Parathyroid adenoma (tissue), 2 donors: ENCODE data around the gene DCTN4.

Experiments
- H2AFZ ChIP-seq: fragments of 300-600 bp; sonication (generic); one replicate; pipeline ENCODE4 v1.7.0; 2017; ENCODE audit warnings: antibody characterized with exemption, mild to moderate bottlenecking
- H3K27ac ChIP-seq: fragments of 300-600 bp; sonication (generic); one replicate; pipeline ENCODE4 v1.7.0; 2017
- H3K27me3 ChIP-seq: fragments of 300-600 bp; sonication (generic); one replicate; pipeline ENCODE4 v1.7.0; 2017; ENCODE audit warnings: low read length; ENCODE audit not compliant: control insufficient read depth, insufficient read depth
- H3K36me3 ChIP-seq: fragments of 300-600 bp; sonication (generic); one replicate; pipeline ENCODE4 v1.7.0; 2017; ENCODE audit warnings: low read length; ENCODE audit not compliant: control insufficient read depth, insufficient read depth
- H3K4me1 ChIP-seq: fragments of 300-600 bp; sonication (generic); one replicate; pipeline ENCODE4 v1.7.0; 2017; ENCODE audit warnings: control low read depth
- H3K4me2 ChIP-seq: fragments of 300-600 bp; sonication (generic); one replicate; pipeline ENCODE4 v1.7.0; 2017; ENCODE audit warnings: low read length
- H3K4me3 ChIP-seq: fragments of 300-600 bp; sonication (generic); one replicate; pipeline ENCODE4 v1.7.0; 2017; ENCODE audit warnings: low read depth, low read length
- H3K79me2 ChIP-seq: fragments of 300-600 bp; sonication (generic); one replicate; pipeline ENCODE4 v1.7.0; 2017; ENCODE audit warnings: control low read depth
- H3K9ac ChIP-seq: fragments of 300-600 bp; sonication (generic); one replicate; pipeline ENCODE4 v1.7.0; 2017; ENCODE audit warnings: mild to moderate bottlenecking
- H3K9me3 ChIP-seq: fragments of 300-600 bp; sonication (generic); one replicate; pipeline ENCODE4 v1.7.0; 2017; ENCODE audit warnings: low read length; ENCODE audit not compliant: control insufficient read depth
- TF ChIP-seq, protein P1 (sequence below): fragments of 300-600 bp; sonication (generic); IDR thresholded peaks from one replicate; pipeline ENCODE4 v1.7.0; 2017; ENCODE audit warnings: antibody characterized with exemption, mild to moderate bottlenecking
- donor health status: primary hyperparathyroidism.

DCTN4 gene

DNA sequence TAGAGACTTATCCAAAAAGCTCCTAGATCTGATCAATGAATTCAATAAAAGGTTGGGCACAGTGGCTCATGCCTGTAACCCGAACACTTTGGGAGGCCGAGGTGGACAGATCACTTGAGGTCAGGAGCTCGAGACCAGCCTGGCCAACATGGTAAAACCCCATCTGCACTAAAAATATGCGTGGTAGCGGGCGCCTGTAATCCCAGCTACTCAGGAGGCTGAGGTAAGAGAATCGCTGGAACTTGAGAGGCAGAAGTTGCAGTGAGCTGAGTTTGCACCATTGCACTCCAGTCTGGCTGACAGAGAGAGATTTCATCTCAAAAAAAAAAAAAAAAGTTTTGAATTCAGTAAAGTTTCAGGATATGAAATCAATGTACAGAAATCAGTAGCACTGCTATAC is 20.0 kb downstream of the DCTN4 start:
- Histone ChIP-seq H3K9ac (no peak overlapping the region), H3K4me3 (no peak overlapping the region), H3K4me1 (no peaks in the 10 kb centered on the region), H3K27ac (no peak overlapping the region), H3K36me3 (no peaks in the 10 kb centered on the region), H2AFZ (no peak overlapping the region), H3K79me2 (peaks cover 43% of the 10 kb centered on the region), H3K27me3 (no peaks in the 10 kb centered on the region), H3K9me3 (no peaks in the 10 kb centered on the region), H3K4me2 (no peak overlapping the region)
- TF ChIP-seq, protein P1, sequence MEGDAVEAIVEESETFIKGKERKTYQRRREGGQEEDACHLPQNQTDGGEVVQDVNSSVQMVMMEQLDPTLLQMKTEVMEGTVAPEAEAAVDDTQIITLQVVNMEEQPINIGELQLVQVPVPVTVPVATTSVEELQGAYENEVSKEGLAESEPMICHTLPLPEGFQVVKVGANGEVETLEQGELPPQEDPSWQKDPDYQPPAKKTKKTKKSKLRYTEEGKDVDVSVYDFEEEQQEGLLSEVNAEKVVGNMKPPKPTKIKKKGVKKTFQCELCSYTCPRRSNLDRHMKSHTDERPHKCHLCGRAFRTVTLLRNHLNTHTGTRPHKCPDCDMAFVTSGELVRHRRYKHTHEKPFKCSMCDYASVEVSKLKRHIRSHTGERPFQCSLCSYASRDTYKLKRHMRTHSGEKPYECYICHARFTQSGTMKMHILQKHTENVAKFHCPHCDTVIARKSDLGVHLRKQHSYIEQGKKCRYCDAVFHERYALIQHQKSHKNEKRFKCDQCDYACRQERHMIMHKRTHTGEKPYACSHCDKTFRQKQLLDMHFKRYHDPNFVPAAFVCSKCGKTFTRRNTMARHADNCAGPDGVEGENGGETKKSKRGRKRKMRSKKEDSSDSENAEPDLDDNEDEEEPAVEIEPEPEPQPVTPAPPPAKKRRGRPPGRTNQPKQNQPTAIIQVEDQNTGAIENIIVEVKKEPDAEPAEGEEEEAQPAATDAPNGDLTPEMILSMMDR, result no peak

DNA sequence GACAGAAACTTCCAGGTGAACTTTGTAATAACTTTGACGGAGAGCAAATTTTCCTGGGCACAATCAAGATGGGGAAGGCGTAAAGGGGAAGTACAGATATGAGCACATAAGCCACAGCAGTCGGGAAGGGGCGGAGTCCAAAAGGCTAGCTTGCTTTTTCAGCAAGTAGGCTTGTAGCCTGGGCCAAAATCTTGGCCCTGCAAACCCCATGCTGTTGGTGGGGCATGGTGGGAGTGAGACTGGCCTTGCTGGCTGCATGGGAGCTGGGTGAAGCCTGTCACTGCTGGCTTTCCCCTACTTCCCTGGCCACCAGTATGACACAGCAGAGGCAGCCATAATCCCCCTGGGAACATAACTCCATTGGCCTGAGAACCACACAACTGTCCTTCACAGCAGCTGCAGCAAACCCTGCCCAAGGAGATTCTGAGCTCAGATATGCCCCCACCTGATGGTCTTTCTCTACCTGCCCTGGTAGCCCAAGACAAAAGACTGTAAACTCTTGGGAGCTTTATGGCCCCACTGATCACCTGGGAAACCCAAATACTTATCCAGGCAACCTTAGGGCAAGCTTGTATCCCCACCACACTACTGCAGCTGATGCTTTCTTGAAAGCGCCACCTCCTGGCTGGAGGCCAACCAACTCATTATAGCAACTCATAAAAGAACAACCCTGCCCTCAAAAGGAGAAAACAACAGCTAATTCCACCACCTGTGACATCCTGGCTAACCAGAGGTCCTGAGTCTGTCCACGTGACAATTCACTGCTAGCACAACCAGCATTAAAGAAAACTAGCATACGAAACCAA is 24.0 kb downstream of the DCTN4 start:
- H3K4me1 ChIP-seq, result no peaks in the 10 kb centered on the region
- TF ChIP-seq, protein P1, result no peak
- H3K79me2 ChIP-seq, result peaks cover 34% of the 10 kb centered on the region
- no peak overlapping the region for H3K4me3 ChIP-seq
- H3K36me3 ChIP-seq, result no peaks in the 10 kb centered on the region
- no peaks in the 10 kb centered on the region for H3K9me3 ChIP-seq
- H3K4me2 ChIP-seq, result no peak overlapping the region
- no peak overlapping the region for H3K27ac ChIP-seq
- H3K27me3 ChIP-seq, result no peaks in the 10 kb centered on the region
- no peak overlapping the region for H3K9ac ChIP-seq
- H2AFZ ChIP-seq, result no peak overlapping the region

DNA sequence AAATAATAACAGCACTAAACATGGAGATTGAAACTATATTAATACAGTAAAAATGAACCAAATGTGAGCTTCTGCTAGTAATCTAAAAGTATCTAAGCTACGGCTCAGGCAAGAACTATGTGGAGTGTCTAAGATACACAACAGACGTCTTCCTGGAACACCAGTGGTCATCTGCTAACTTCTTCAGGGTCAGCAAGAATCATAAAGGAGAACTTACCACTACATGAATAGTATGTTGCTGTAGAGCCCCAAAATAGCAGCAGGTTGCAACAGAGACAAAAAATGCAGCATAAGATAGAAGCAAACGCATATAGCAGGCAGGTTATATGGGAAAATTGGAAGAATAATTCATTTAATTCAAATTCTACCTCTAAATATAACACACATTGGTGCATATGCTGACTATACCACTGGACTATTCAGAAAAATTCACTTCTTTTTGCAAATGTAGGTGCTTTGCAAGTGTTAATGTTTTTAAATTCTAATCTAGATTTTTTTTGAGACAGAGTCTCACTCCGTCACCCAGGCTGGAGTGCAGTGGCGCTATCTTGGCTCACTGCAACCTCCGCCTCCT is 27.1 kb downstream of the DCTN4 start:
- no peak overlapping the region for H2AFZ ChIP-seq
- peaks cover 22% of the 10 kb centered on the region for H3K79me2 ChIP-seq
- no peak overlapping the region for H3K9ac ChIP-seq
- no peaks in the 10 kb centered on the region for H3K4me1 ChIP-seq
- TF ChIP-seq, protein P1, result no peak
- no peaks in the 10 kb centered on the region for H3K27me3 ChIP-seq
- H3K36me3 ChIP-seq, result no peaks in the 10 kb centered on the region
- H3K9me3 ChIP-seq, result no peaks in the 10 kb centered on the region
- no peak overlapping the region for H3K27ac ChIP-seq
- no peak overlapping the region for H3K4me2 ChIP-seq
- no peak overlapping the region for H3K4me3 ChIP-seq

DNA sequence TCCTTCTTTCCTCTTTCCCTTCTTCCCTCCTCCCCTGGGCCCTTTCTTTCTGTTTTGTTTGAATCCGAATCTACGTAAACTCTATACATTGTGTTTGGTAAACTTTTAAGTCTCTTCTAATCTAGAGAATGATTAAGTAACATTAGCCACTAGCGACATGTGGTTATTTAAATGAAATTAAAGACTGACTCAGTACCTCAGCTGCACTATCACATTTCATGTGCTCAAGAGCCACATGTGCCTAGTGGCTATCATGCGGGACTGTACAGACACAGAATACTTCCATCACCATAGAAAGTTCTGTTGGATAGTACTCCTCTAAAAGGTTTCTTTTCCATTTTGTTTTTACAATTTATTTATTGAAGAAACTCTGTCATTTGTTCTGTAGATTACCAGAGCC is 29.0 kb downstream of the DCTN4 start:
- no peak overlapping the region for H2AFZ ChIP-seq
- TF ChIP-seq, protein P1, result no peak
- no peaks in the 10 kb centered on the region for H3K9me3 ChIP-seq
- H3K4me2 ChIP-seq, result no peak overlapping the region
- no peak overlapping the region for H3K27ac ChIP-seq
- no peaks in the 10 kb centered on the region for H3K4me1 ChIP-seq
- no peaks in the 10 kb centered on the region for H3K36me3 ChIP-seq
- no peaks in the 10 kb centered on the region for H3K27me3 ChIP-seq
- H3K9ac ChIP-seq, result no peak overlapping the region
- H3K4me3 ChIP-seq, result no peak overlapping the region
- peaks cover 6% of the 10 kb centered on the region for H3K79me2 ChIP-seq
